ENCODE measurements around the gene TANGO2. TPM values are rescaled to one million over a fixed set of nuclear protein-coding genes. Genes with fewer than 3 reads are reported as not detected.
A peak's percentile ranks its signal among the peaks of the same experiment; 100 is the strongest.

Gene TANGO2
- total and polyA plus RNA-seq, 9 of the 15 experiments (the other 6 are each of a cell fraction or from before 2014, with no cell fraction given): 15.5 to 94.9 (median 70.1) TPM

DNA sequence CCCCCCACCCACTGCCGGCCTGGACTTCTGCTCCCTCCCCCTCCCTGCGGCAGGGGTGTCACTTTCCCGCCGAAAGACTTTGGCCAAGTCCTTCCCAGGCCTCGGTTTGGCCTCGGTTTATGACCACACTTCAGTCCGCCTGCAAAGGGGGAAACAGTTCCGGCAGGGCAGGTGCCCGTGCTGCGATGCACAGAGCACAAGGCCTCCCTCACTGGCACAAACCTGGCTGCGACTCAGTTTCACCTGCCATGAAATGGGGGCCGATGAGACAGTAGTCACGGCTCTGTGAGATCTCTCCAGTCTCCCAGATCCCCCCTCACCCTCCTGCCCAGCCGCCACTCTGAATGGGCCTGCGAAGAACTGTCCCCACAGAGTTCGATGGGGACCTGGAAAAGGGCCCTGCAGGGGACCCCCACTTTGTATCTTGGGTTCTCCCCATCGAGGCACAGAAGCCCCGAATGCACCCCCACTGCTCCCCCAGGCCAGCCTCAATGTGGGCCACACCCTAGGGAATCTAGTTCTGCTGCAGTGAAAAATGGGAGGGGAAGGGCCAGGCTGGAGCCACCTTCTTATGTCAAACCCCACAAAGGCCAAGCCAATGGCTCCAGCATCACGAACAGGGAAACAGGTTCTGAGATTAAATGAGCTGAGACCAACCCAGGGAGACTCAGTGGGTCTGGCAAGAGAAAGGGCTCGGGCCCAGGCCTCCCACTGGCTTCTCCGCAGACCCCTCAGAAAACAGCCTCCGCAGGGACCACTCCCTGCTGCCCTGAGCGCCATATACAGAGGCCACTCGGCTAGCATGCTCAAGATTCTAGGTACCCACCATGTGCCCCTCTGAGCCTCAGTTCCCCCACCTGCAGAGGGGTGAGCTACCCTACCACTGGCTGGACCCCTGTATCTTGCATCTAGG, 33.3 kb upstream of the TANGO2 start (continued):
- TF ChIP-seq, protein P1, sequence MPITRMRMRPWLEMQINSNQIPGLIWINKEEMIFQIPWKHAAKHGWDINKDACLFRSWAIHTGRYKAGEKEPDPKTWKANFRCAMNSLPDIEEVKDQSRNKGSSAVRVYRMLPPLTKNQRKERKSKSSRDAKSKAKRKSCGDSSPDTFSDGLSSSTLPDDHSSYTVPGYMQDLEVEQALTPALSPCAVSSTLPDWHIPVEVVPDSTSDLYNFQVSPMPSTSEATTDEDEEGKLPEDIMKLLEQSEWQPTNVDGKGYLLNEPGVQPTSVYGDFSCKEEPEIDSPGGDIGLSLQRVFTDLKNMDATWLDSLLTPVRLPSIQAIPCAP (CRISPR knock-in tag; IDR thresholded peaks at IDR 0.05; ENCODE audit: borderline replicate concordance): no peak
- TF ChIP-seq ZFPM2 (CRISPR knock-in tag; IDR thresholded peaks at IDR 0.05) (0 out of 2 replicates have a peak, but pooled peaks have one; percentile 56), SRSF3 (IDR thresholded peaks at IDR 0.05; ENCODE audit: insufficient read depth, low read length) (peak; percentile 67; the same call in 1 of the 2 replicates), ZNF589 (CRISPR knock-in tag; IDR thresholded peaks at IDR 0.05; ENCODE audit: low read depth) (no peak), ZNF175 (CRISPR knock-in tag; IDR thresholded peaks at IDR 0.05; ENCODE audit: low read depth) (no peak), TRIM24 (IDR thresholded peaks at IDR 0.05) (no peak), ZBED1 (IDR thresholded peaks at IDR 0.05) (no peak), ELK3 (CRISPR knock-in tag; IDR thresholded peaks at IDR 0.05) (no peak), HLTF (IDR thresholded peaks at IDR 0.05) (no peak), CBX3 (IDR thresholded peaks at IDR 0.05; ENCODE audit: borderline replicate concordance in 1 of 2, low read length in 2 of 2) (no peak), COPS2 (conservative IDR thresholded peaks at IDR 0.05) (no peak), SRSF9 (IDR thresholded peaks at IDR 0.05; ENCODE audit: borderline replicate concordance, low read depth, low read length) (no peak), SP2 (IDR thresholded peaks at IDR 0.05; ENCODE audit: extremely low read depth, low read depth, low read length, poor library complexity, severe bottlenecking) (peak; percentile 4), TBP (optimal IDR thresholded peaks at IDR 0.05; ENCODE audit: low read depth, low read length) (peak; percentile 32), FOXJ2 (tag; IDR thresholded peaks at IDR 0.05) (no peak), DACH1 (IDR thresholded peaks at IDR 0.05; ENCODE audit: partially characterized antibody) (no peak), BMI1 (IDR thresholded peaks at IDR 0.05; ENCODE audit: low read length) (no peak), ESRRA (IDR thresholded peaks at IDR 0.05; ENCODE audit: borderline replicate concordance, low read depth) (no peak), CAMTA2 (CRISPR knock-in tag; conservative IDR thresholded peaks at IDR 0.05) (no peak), SMARCE1 (IDR thresholded peaks at IDR 0.05) (no peak), CREM (IDR thresholded peaks at IDR 0.05; ENCODE audit: low read depth) (no peak), ZNF507 (tag; conservative IDR thresholded peaks at IDR 0.05) (no peak), FOSL1 (tag; conservative IDR thresholded peaks at IDR 0.05) (no peak), NEUROD1 (IDR thresholded peaks at IDR 0.05; ENCODE audit: borderline replicate concordance, low read depth, low read length, partially characterized antibody) (peak; percentile 15), ZNF766 (CRISPR knock-in tag; conservative IDR thresholded peaks at IDR 0.05) (no peak), PURB (CRISPR knock-in tag; IDR thresholded peaks at IDR 0.05; ENCODE audit: low read depth) (no peak), BRCA1 (IDR thresholded peaks at IDR 0.05) (no peak), BRCA1 (CRISPR knock-in tag; IDR thresholded peaks at IDR 0.05) (no peak)
- TF ChIP-seq, protein P2, sequence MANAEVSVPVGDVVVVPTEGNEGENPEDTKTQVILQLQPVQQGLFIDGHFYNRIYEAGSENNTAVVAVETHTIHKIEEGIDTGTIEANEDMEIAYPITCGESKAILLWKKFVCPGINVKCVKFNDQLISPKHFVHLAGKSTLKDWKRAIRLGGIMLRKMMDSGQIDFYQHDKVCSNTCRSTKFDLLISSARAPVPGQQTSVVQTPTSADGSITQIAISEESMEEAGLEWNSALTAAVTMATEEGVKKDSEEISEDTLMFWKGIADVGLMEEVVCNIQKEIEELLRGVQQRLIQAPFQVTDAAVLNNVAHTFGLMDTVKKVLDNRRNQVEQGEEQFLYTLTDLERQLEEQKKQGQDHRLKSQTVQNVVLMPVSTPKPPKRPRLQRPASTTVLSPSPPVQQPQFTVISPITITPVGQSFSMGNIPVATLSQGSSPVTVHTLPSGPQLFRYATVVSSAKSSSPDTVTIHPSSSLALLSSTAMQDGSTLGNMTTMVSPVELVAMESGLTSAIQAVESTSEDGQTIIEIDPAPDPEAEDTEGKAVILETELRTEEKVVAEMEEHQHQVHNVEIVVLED (CRISPR knock-in tag; IDR thresholded peaks at IDR 0.05): no peak

Measured in K562 (cell line).